Tibial nerve (tissue), 4 donors: ENCODE measurements around the gene MED8. TPM values are rescaled to one million over a fixed set of nuclear protein-coding genes. Genes with fewer than 3 reads are reported as not detected.

Experiments
- DNase-seq, 2 donors: peaks; one replicate each; pipeline ENCODE4 v3.0.0-alpha.2; 2019; ENCODE audit warnings: low spot score in 2 of 2
- H3K27ac ChIP-seq, 4 donors: fragments of 200-600 bp; sonication (generic) in 3 of 4; one replicate each; pipeline ENCODE4 v1.5.1; 2017 to 2019; ENCODE audit warnings: mild to moderate bottlenecking in 1 of 4
- H3K27me3 ChIP-seq, 2 donors: fragments of 200-600 bp; sonication (generic) in 1 of 2; one replicate each; pipeline versions ENCODE4 v1.5.1 to v1.6.0; 2017 to 2019
- H3K36me3 ChIP-seq, 3 donors: fragments of 200-600 bp; sonication (generic); one replicate each; pipeline ENCODE4 v1.5.1; 2018 to 2019
- H3K4me1 ChIP-seq, 4 donors: fragments of 200-600 bp; sonication (generic) in 3 of 4; one replicate each; pipeline ENCODE4 v1.5.1; 2017 to 2019
- H3K4me3 ChIP-seq, 4 donors: fragments of 200-600 bp; sonication (generic) in 3 of 4; one replicate each; pipeline ENCODE4 v1.5.1; 2017 to 2019; ENCODE audit warnings: mild to moderate bottlenecking in 1 of 4, moderate library complexity in 1 of 4
- H3K9me3 ChIP-seq, 4 donors: fragments of 200-600 bp; sonication (generic) in 3 of 4; one replicate each; pipeline ENCODE4 v1.5.1; 2017 to 2019
- EP300 ChIP-seq, 2 donors: sonication (generic); formaldehyde crosslinking; IDR thresholded peaks; one replicate each; pipeline ENCODE4 v1.6.1; 2017; ENCODE audit warnings: antibody characterized with exemption in 2 of 2, mild to moderate bottlenecking in 1 of 2
- POLR2A ChIP-seq, 2 donors: fragments of 450-650 bp; IDR thresholded peaks; one replicate each; pipeline ENCODE4 v1.6.1; 2017; ENCODE audit warnings: antibody characterized with exemption in 2 of 2, mild to moderate bottlenecking in 2 of 2, moderate library complexity in 2 of 2
- WGBS, 2 donors: methylation state at CpG; one replicate each; pipeline ENCODE4 v1.1.5; 2018; 5-methylcytosine and 5-hydroxymethylcytosine counted together
- total RNA-seq, 4 donors: library from RNA; depleted of rRNA; stranded (reverse); fragments of >200 nt; gene quantifications; one replicate each; pipeline ENCODE4 v1.1.0, GENCODE V29; 2016
- TF ChIP-seq, protein P1 (sequence below), 5 experiments: fragments of 200-600 bp in 3 of 5; fragments of 450-650 bp in 2 of 5; sonication (generic) in 3 of 5; IDR thresholded peaks; one replicate each; pipeline ENCODE4 v1.5.1; 2016 to 2019; ENCODE audit warnings: antibody characterized with exemption in 5 of 5, mild to moderate bottlenecking in 3 of 5, moderate library complexity in 2 of 5

MED8 gene
- total RNA-seq, 4 donors from 2014 or later, result 22.8 to 35.1 (median 28.5) TPM

DNA sequence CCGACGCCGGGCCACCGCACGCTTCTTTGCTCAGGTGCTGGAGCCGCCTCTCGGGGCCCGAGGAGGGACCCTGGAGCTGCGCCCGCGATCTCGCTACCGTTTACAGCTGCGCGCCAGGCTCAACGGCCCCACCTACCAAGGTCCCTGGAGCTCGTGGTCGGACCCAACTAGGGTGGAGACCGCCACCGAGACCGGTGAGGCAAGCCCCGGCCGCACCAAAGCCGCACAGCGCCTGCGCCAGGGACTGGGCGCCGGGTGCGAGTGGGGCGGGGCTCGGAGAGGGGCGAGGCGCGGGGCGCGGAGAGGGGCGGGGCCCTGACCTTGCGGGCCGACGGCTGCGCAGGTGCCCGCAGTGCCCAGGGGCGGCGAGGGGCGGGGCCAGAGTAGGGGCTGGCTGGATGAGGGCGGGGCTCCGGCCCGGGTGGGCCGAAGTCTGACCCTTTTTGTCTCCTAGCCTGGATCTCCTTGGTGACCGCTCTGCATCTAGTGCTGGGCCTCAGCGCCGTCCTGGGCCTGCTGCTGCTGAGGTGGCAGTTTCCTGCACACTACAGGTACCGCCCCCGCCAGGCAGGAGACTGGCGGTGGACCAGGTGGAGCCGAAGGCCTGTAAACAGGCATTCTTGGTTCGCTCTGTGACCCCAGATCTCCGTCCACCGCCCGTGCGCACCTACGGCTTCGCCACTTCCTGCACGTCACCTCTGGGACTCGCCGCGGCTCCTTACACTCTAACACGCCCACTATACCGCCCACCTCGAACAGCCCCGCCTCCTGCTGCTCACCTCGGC is 40.6 kb downstream of the MED8 start:
- H3K27ac ChIP-seq, result peak overlapping the region; percentile 58 to 88 (median 86)
- WGBS, 2 donors, result 7 to 14% methylated on average over 51 to 55 of the region's 72 CpGs

DNA sequence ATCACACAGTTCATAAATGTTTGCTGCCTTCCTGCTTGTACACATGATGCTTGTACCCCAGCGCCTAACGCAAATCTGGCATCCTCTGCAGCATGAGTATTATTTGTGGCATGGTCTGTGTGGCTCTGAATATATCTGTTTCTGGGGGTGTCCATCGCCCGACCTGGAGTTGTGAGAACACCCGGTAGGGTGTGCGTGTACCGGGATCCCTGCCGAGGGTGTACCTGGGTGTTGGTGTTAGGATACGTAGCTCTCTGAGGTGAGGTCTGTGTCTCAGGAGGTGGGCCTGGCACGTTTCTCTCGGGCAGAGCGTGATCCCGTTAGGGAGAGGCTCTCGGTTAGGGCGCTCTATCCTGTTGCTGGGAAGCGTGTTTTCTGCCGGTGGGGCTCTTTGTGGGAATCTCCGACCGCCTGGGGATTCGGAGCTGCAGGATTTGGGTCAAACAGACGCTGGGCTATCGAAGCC is 41.2 kb downstream of the MED8 start:
- Histone ChIP-seq H3K27ac (peak overlapping the region; percentile 58 to 88 (median 86)), H3K9me3 (no peaks in the 10 kb centered on the region), H3K27me3 (no peaks in the 10 kb centered on the region), H3K4me1 (peaks cover 0 to 21% (median 0%) of the 10 kb centered on the region in 4 donors), H3K4me3 (peak overlapping the region; percentile 53 to 65 (median 54)), H3K36me3 (no peaks in the 10 kb centered on the region)
- DNase-seq, result no peak
- TF ChIP-seq POLR2A (IDR thresholded peaks at IDR 0.05), result no peak
- TF ChIP-seq EP300 (IDR thresholded peaks at IDR 0.05), result no peak
- TF ChIP-seq, protein P1, sequence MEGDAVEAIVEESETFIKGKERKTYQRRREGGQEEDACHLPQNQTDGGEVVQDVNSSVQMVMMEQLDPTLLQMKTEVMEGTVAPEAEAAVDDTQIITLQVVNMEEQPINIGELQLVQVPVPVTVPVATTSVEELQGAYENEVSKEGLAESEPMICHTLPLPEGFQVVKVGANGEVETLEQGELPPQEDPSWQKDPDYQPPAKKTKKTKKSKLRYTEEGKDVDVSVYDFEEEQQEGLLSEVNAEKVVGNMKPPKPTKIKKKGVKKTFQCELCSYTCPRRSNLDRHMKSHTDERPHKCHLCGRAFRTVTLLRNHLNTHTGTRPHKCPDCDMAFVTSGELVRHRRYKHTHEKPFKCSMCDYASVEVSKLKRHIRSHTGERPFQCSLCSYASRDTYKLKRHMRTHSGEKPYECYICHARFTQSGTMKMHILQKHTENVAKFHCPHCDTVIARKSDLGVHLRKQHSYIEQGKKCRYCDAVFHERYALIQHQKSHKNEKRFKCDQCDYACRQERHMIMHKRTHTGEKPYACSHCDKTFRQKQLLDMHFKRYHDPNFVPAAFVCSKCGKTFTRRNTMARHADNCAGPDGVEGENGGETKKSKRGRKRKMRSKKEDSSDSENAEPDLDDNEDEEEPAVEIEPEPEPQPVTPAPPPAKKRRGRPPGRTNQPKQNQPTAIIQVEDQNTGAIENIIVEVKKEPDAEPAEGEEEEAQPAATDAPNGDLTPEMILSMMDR (IDR thresholded peaks at IDR 0.05), result no peak
- 30 to 33% methylated on average over 12 to 14 of the region's 22 CpGs for WGBS, 2 donors

More for the DNA sequence above, 40.6 kb downstream of the MED8 start:
- Histone ChIP-seq H3K9me3 (no peaks in the 10 kb centered on the region), H3K4me1 (peaks cover 0 to 21% (median 0%) of the 10 kb centered on the region in 4 donors), H3K36me3 (no peaks in the 10 kb centered on the region), H3K4me3 (peak overlapping the region; percentile 53 to 65 (median 54)), H3K27me3 (no peaks in the 10 kb centered on the region)
- TF ChIP-seq POLR2A (IDR thresholded peaks at IDR 0.05) (peak in 1 of 2 donors; percentile 35), EP300 (IDR thresholded peaks at IDR 0.05) (peak in 1 of 2 donors; percentile 14)
- TF ChIP-seq, protein P1 (IDR thresholded peaks at IDR 0.05), result peak in 1 of 5 experiments; percentile 10
- DNase-seq, result peak; percentile 49 to 51

DNA sequence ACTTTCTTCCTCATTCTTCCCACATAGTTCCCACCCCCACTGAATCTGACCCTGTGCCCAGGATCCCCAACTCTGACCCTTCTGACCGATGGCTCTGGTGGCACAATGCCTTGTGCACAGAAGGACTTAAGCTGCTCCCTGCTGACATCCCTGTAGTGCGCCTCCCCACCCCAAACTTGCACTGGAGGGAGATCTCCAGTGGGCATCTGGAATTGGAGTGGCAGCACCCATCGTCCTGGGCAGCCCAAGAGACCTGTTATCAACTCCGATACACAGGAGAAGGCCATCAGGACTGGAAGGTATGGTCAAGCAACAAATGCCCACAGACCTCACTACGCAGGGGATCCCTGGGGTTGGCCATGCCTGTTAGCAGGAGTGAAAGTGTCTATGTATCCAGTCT is 43.0 kb downstream of the MED8 start:
- Histone ChIP-seq H3K36me3 (no peaks in the 10 kb centered on the region), H3K9me3 (no peaks in the 10 kb centered on the region), H3K4me1 (peaks cover 0 to 21% (median 0%) of the 10 kb centered on the region in 4 donors), H3K27me3 (no peaks in the 10 kb centered on the region), H3K4me3 (no peak overlapping the region), H3K27ac (no peak overlapping the region)
- TF ChIP-seq EP300 (IDR thresholded peaks at IDR 0.05), result no peak
- TF ChIP-seq, protein P1 (IDR thresholded peaks at IDR 0.05), result no peak
- 82 to 91% methylated on average over 5 of the region's 5 CpGs for WGBS, 2 donors
- DNase-seq, result no peak

DNA sequence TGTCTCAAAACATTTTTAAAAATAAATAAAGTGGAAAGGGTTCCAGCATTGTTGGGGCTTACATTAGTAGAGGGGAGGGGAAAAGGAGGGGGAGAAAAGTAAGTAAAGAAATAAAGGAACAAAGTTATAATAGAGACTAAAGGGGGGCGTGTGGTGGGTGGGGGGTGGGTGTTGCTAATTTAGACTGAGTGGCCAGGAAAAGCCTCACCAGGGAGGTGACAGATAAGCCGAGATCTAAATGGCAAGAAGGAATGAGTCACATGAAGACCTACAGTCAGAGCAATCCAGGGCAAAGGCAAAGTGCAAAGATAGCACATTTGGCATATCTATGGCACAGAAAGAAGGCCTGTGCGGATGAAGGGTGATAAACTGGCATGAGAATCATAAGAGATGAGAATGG is 44.5 kb downstream of the MED8 start:
- DNase-seq, result no peak
- no peaks in the 10 kb centered on the region for H3K36me3 ChIP-seq
- no peaks in the 10 kb centered on the region for H3K9me3 ChIP-seq
- WGBS, 2 donors, result 55 to 65% methylated on average over 3 of the region's 3 CpGs
- H3K27me3 ChIP-seq, result no peaks in the 10 kb centered on the region
- H3K4me3 ChIP-seq, result no peak overlapping the region
- H3K27ac ChIP-seq, result peak overlapping the region in 2 of 4 donors; percentile 4 to 29
- peaks cover 0 to 20% (median 0%) of the 10 kb centered on the region in 4 donors for H3K4me1 ChIP-seq
- TF ChIP-seq EP300 (IDR thresholded peaks at IDR 0.05) (no peak), POLR2A (IDR thresholded peaks at IDR 0.05) (no peak)
- TF ChIP-seq, protein P1 (IDR thresholded peaks at IDR 0.05), result no peak

DNA sequence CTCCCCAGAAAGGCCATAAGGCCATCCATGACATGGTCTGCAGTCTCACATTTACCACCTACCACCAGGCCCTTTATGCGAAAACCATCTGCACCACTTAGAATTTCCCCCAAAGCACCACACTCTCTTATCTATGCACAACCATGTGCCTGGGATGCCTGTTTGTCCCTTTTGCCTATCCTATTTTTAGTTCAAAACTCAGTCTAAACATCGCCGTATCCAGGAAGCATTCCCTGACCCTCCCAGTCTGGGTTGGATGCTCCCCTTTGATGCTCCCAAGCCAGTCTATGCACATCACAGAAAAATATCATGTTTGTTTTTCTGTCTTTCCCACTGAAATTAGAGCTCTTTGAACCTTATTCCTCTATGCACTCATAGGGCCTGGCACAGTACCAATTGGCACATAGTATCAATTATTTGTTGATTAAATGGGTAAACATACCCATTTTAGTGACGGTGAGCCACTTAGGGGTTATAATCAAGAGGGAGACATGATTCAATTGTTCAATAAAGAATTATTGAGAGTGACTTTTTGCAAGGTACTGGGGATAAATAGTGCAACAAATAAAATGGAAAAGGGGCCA is 45.2 kb downstream of the MED8 start:
- DNase-seq, result no peak
- TF ChIP-seq EP300 (IDR thresholded peaks at IDR 0.05) (no peak), POLR2A (IDR thresholded peaks at IDR 0.05) (no peak)
- TF ChIP-seq, protein P1 (IDR thresholded peaks at IDR 0.05), result no peak
- Histone ChIP-seq H3K27me3 (no peaks in the 10 kb centered on the region), H3K4me3 (no peak overlapping the region), H3K27ac (peak overlapping the region in 1 of 4 donors; percentile 4), H3K36me3 (no peaks in the 10 kb centered on the region), H3K9me3 (no peaks in the 10 kb centered on the region), H3K4me1 (peaks cover 0 to 12% (median 0%) of the 10 kb centered on the region in 4 donors)
- WGBS, 2 donors, result 61 to 73% methylated on average over 4 of the region's 4 CpGs
